PC-3 (cell line): ENCODE data around the gene GALNT10. TPM values are rescaled to one million over a fixed set of nuclear protein-coding genes. Genes with fewer than 3 reads are reported as not detected.

Source experiments
- ATAC-seq: fragments of 200-7000 bp; cut with Tn5 transposase; 2 replicates; pipeline ENCODE4 v1.9.1; 2020; ENCODE audit warnings: mild to moderate bottlenecking, moderate library complexity
- BruUV-seq: library from RNA; stranded (reverse); fragments of 400-500 nt; replicated peaks from 2 replicates; lab custom pipeline; 2021; lab: Mats Ljungman, UMichigan
- CTCF ChIA-PET: fragments of 300-600 bp; sonication (Branson Sonifier 250); formaldehyde crosslinking; loops from one replicate; lab custom pipeline; 2022; ENCODE audit warnings: antibody characterized with exemption; lab: Charles Lee
- POLR2A ChIA-PET: fragments of 300-600 bp; sonication (Branson Sonifier 250); formaldehyde crosslinking; loops from one replicate; lab custom pipeline; 2022; ENCODE audit warnings: antibody characterized with exemption; ENCODE audit not compliant: unreplicated experiment; lab: Charles Lee
- DNase-seq: peaks from one replicate; pipeline ENCODE4 v3.0.0-alpha.2; 2015
- H2AFZ ChIP-seq: fragments of 300-600 bp; sonication (generic); 2 replicates; pipeline ENCODE4 v1.6.0; 2016; ENCODE audit warnings: antibody characterized with exemption, low read length
- H3F3A ChIP-seq: fragments of 300-600 bp; sonication (generic); one replicate; pipeline ENCODE4 v1.6.0; 2017; ENCODE audit warnings: antibody characterized with exemption, low read length, control low read depth, mild to moderate bottlenecking; ENCODE audit not compliant: unreplicated experiment
- H3K27ac ChIP-seq: fragments of 300-600 bp; sonication (generic); 2 replicates; pipeline ENCODE4 v1.5.1; 2016; ENCODE audit warnings: mild to moderate bottlenecking, low read length
- H3K27me3 ChIP-seq: fragments of 300-600 bp; sonication (generic); 2 replicates; pipeline ENCODE4 v1.6.1; 2016; ENCODE audit warnings: low read length, mixed read lengths
- H3K36me3 ChIP-seq: fragments of 300-600 bp; sonication (generic); 2 replicates; pipeline ENCODE4 v1.6.1; 2016; ENCODE audit warnings: low read depth, mixed run types, low read length, mixed read lengths
- H3K4me1 ChIP-seq: fragments of 300-600 bp; sonication (generic); 2 replicates; pipeline ENCODE4 v1.5.1; 2016; ENCODE audit warnings: low read length; ENCODE audit not compliant: insufficient read depth
- H3K4me2 ChIP-seq: fragments of 300-600 bp; sonication (generic); 2 replicates; pipeline ENCODE4 v1.6.0; 2016; ENCODE audit warnings: low read length
- H3K4me3 ChIP-seq: fragments of 300-600 bp; sonication (generic); 2 replicates; pipeline ENCODE4 v1.5.1; 2016; ENCODE audit warnings: mild to moderate bottlenecking, low read length, mixed read lengths
- H3K79me2 ChIP-seq: fragments of 300-600 bp; sonication (generic); 2 replicates; pipeline ENCODE4 v1.6.1; 2017; ENCODE audit warnings: low read length, mixed read lengths
- H3K9ac ChIP-seq: fragments of 300-600 bp; sonication (generic); 2 replicates; pipeline ENCODE4 v1.6.0; 2016; ENCODE audit warnings: mild to moderate bottlenecking, low read length
- H3K9me2 ChIP-seq: fragments of 300-600 bp; sonication (generic); replicated peaks from 2 replicates; pipeline ENCODE4 v1.6.1; 2016; ENCODE audit warnings: mixed run types, low read length, mixed read lengths
- H3K9me3 ChIP-seq: fragments of 300-600 bp; sonication (generic); 2 replicates; pipeline ENCODE4 v1.6.1; 2016; ENCODE audit warnings: low read length, mixed read lengths
- H4K20me1 ChIP-seq: fragments of 300-600 bp; sonication (generic); 2 replicates; pipeline ENCODE4 v1.6.1; 2016; ENCODE audit warnings: low read length, mixed read lengths
- EZH2 ChIP-seq: fragments of 300-600 bp; sonication (generic); IDR thresholded peaks from one replicate; pipeline ENCODE4 v1.6.1; 2017; ENCODE audit warnings: antibody characterized with exemption, mild to moderate bottlenecking, low read length; ENCODE audit not compliant: unreplicated experiment
- EZH2phosphoT487 ChIP-seq: fragments of 300-600 bp; sonication (generic); IDR thresholded peaks from 2 replicates; pipeline ENCODE4 v1.6.1; 2018; ENCODE audit warnings: mild to moderate bottlenecking, antibody characterized with exemption, low read length, borderline replicate concordance
- intact Hi-C: fragments of 100-400 bp; cut with micrococcal nuclease; formaldehyde crosslinking; loops from 2 replicates; pipeline ENCODE4 v1.9.0; 2023
- total RNA-seq: library from RNA; depleted of rRNA; stranded (reverse); fragments of >200 nt; gene quantifications from 2 replicates; pipeline ENCODE4 v1.2.3, GENCODE V29; 2014
- TF ChIP-seq, protein P1 (sequence below): fragments of 300-600 bp; sonication (generic); conservative IDR thresholded peaks from 2 replicates; pipeline ENCODE4 v1.5.1; 2017; ENCODE audit warnings: antibody characterized with exemption, low read depth, mild to moderate bottlenecking, low read length

The GALNT10 gene
- total RNA-seq, 1 experiment from 2014 or later: 46.2 TPM

DNA sequence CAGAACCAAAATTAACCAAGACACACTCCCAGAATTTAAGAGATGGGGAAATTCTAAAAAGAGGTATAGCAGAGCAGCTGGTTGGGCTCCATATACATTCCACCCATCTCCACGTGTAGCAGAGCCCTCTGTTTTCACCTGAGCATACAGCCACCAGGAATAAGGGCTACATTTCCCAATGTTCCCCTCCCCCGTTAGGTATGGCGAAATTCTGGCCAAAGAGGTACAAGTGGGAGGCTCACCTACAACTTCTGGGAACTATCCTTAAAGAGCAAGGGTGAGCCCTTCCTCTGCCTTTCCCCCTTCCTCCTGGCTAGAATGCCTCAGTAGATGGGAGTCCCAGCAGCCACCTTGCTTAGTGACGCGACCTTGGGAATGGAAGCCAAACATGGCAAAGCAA is 250.0 kb downstream of the GALNT10 start:
- TF ChIP-seq EZH2phosphoT487 (no peak), EZH2 (no peak)
- TF ChIP-seq, protein P1, sequence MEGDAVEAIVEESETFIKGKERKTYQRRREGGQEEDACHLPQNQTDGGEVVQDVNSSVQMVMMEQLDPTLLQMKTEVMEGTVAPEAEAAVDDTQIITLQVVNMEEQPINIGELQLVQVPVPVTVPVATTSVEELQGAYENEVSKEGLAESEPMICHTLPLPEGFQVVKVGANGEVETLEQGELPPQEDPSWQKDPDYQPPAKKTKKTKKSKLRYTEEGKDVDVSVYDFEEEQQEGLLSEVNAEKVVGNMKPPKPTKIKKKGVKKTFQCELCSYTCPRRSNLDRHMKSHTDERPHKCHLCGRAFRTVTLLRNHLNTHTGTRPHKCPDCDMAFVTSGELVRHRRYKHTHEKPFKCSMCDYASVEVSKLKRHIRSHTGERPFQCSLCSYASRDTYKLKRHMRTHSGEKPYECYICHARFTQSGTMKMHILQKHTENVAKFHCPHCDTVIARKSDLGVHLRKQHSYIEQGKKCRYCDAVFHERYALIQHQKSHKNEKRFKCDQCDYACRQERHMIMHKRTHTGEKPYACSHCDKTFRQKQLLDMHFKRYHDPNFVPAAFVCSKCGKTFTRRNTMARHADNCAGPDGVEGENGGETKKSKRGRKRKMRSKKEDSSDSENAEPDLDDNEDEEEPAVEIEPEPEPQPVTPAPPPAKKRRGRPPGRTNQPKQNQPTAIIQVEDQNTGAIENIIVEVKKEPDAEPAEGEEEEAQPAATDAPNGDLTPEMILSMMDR: no peak
- Histone ChIP-seq H3K9me2 (no peaks in the 10 kb centered on the region), H4K20me1 (no peaks in the 10 kb centered on the region), H3K4me3 (no peak overlapping the region), H3K27me3 (no peaks in the 10 kb centered on the region), H3K9ac (no peak overlapping the region), H3K79me2 (peaks cover 4% of the 10 kb centered on the region; the same call in 1 of the 2 replicates), H3K27ac (no peak overlapping the region), H3K4me1 (peaks cover 5% of the 10 kb centered on the region; the same call in 1 of the 2 replicates), H2AFZ (no peak overlapping the region), H3K4me2 (no peak overlapping the region), H3F3A (no peaks in the 10 kb centered on the region), H3K9me3 (no peaks in the 10 kb centered on the region), H3K36me3 (no peaks in the 10 kb centered on the region)
- intact Hi-C loops: no loop called here
- ATAC-seq (no peak), DNase-seq (no peak)
- BruUV-seq: no TSS peak
- ChIA-PET POLR2A (no interaction called here), CTCF (no interaction called here)

- Histone ChIP-seq H4K20me1 (peaks cover 6% of the 10 kb centered on the region; the same call in 1 of the 2 replicates), H3F3A (no peaks in the 10 kb centered on the region), H3K9me2 (no peaks in the 10 kb centered on the region), H3K4me3 (no peak overlapping the region), H3K4me2 (no peak overlapping the region), H2AFZ (no peak overlapping the region), H3K36me3 (no peaks in the 10 kb centered on the region), H3K9ac (no peak overlapping the region), H3K27ac (no peak overlapping the region), H3K4me1 (peaks cover 11% of the 10 kb centered on the region; the same call in 1 of the 2 replicates), H3K27me3 (no peaks in the 10 kb centered on the region), H3K79me2 (peaks cover 19% of the 10 kb centered on the region), H3K9me3 (no peaks in the 10 kb centered on the region)
- BruUV-seq: no TSS peak
- CTCF ChIA-PET: no interaction called here
- ATAC-seq (no peak), DNase-seq (no peak)
- TF ChIP-seq EZH2phosphoT487 (no peak), EZH2 (no peak)
- TF ChIP-seq, protein P1: no peak
- POLR2A ChIA-PET: no interaction called here
- intact Hi-C loops: no loop called here
These were observed 252.3 kb downstream of the GALNT10 start for GRCh38 chr5:154442801-154443200.

GRCh38 chr5:154444556-154445421 is 254.3 kb downstream of the GALNT10 start:
- peaks cover 38% of the 10 kb centered on the region for H3K79me2 ChIP-seq
- no peak for TF ChIP-seq EZH2
- no peak for TF ChIP-seq EZH2phosphoT487
- TF ChIP-seq, protein P1: no peak
- H3K9me2 ChIP-seq: no peaks in the 10 kb centered on the region
- H3F3A ChIP-seq: no peaks in the 10 kb centered on the region
- DNase-seq: peak; percentile 6
- no peaks in the 10 kb centered on the region for H3K36me3 ChIP-seq
- peak; percentile 26 for ATAC-seq
- POLR2A ChIA-PET: no interaction called here
- H3K4me3 ChIP-seq: peak overlapping the region; percentile 97
- peak overlapping the region; percentile 74 for H3K9ac ChIP-seq
- H3K4me1 ChIP-seq: peaks cover 14% of the 10 kb centered on the region; the same call in 1 of the 2 replicates
- CTCF ChIA-PET: no interaction called here
- no peak overlapping the region for H3K27ac ChIP-seq
- peak overlapping the region; percentile 98 for H3K4me2 ChIP-seq
- no peaks in the 10 kb centered on the region for H3K9me3 ChIP-seq
- H2AFZ ChIP-seq: peak overlapping the region; percentile 99
- H4K20me1 ChIP-seq: peaks cover 6% of the 10 kb centered on the region; the same call in 1 of the 2 replicates
- H3K27me3 ChIP-seq: no peaks in the 10 kb centered on the region
- no TSS peak for BruUV-seq
- intact Hi-C loops: no loop called here
